GM23248 (cell line): Measurements from ENCODE around the gene XXYLT1.

Experiments used
- EZH2 ChIP-seq: fragments of 200-600 bp; sonication (generic); IDR thresholded peaks from 2 replicates; pipeline ENCODE4 v1.6.1; 2018; ENCODE audit warnings: antibody characterized with exemption, mild to moderate bottlenecking; ENCODE audit not compliant: insufficient read depth, poor library complexity, severe bottlenecking
- EZH2phosphoT487 ChIP-seq: fragments of 200-600 bp; sonication (generic); IDR thresholded peaks from 2 replicates; pipeline ENCODE4 v1.6.1; 2018; ENCODE audit warnings: antibody characterized with exemption, moderate library complexity, mild to moderate bottlenecking, low read depth; ENCODE audit not compliant: insufficient read depth

DNA sequence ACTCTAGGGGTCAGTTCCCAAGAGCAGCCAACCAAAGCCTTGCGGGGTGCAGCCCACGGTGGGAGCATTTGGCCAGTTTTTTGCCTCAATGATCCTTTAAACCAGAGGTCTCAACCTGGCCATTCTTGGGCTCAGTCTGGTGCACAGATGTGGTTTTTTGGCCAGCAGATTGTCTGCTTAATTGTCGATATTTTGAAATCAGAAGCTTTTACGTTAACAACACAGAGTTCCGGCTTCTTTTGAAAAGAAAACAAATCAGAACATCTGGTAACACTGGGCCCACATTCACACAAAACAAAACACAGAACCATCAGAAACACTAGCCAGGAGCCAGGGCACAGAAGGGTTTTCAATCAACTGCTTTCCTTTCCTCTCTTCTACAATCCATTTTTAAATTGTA, 127.7 kb downstream of the XXYLT1 start:
- TF ChIP-seq EZH2phosphoT487 = no peak
- no peak for TF ChIP-seq EZH2
